HG03196 (cell line): ENCODE data around the gene PPP4R1.
"Not testable (repeated sequence)": the region's sequence is repeated elsewhere in the genome, so short reads cannot be mapped to it uniquely, and the experiment has no call there.

Experiments used
- ATAC-seq: cut with Tn5 transposase; IDR thresholded peaks from one replicate; pipeline ENCODE4 v1.9.1; 2021; ENCODE audit not compliant: unreplicated experiment

The PPP4R1 gene

DNA sequence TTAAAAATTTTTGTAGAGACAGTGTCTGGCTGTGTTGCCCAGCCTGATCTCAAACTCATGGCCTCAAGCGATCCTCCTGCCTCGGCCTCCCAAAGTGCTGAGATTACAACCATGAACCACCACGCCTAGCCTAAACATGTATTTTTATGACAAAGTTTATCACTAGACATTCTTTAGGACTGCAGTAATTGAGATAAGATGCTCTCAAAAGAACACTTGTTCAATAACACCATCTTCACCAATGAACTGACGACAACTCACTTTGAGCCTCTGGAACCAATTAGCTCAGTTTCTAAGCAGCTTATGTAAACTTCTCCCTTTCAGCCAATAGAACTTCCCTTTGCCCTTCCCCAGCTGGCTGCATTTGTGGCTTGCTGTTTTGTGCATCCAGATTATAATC, 15.3 kb upstream of the PPP4R1 start:
- no peak for ATAC-seq

DNA sequence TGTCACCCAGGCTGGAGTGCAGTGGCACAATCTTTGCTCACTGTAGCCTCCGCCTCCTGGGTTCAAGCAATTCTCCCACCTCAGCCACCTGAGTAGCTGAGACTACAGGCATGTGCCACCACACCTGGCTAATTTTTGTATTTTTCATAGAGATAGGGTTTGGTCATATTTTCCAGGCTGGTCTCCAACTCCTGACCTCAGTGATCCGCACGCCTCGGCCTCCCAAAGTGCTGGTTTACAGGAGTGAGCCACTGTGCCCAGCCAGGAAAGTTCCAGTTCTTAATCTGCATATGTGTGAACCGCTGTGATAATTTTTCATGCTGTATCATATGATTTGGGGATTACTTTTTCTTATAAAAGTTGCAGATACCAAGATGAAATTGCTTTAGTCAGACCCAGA, 14.6 kb upstream of the PPP4R1 start:
- no peak for ATAC-seq

- no peak for ATAC-seq
Measured at GRCh38 chr18:9627642-9628041, 13.3 kb upstream of the PPP4R1 start.

GRCh38 chr18:9619990-9620389, 5.6 kb upstream of the PPP4R1 start:
- no peak for ATAC-seq

- ATAC-seq, result no peak
Measured at GRCh38 chr18:9619545-9619944, 5.2 kb upstream of the PPP4R1 start.

DNA sequence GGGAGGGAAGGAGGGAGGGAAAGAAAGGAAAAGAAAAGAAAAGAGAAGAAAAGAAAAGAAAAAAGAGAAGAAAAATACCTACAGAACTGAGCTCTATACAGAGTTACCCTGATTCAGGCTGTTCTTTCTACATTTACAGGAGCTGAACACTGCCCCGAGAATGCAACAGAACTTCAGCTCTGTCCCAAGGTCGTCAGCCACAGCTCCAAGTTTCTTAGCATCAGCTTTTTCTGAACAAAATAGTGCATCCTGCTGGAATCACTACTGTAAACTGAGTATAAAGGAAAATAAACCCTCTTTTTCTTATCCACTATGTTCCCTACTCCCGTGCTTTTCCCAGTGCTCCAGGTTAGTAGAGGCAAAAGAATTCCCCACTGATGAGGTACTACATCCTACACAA, 4.7 kb upstream of the PPP4R1 start:
- ATAC-seq, result no peak

DNA sequence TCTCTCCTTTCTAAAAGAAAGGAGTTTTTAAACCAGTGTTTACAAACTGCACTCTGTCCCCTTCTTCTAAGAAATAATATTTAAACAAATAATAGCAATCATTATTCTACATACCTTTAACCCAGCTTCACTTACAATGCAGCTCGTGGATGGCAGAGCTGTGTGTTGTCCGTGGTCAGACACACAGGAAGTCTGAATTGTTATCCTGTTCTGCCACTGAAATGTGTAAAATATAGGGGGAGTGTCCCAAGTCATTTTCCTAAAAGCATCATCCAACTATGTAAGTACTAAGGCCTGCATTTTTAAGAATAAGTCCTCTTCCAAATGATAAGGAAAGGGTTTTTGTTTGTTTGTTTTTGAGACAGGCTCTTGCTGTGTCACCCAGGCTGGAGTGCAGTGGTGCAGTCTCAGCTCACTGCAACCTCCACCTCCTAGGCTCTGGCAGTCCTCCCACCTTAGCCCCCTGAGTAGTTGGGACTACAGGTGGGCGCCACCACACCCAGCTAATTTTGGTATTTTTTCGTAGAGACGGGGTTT, 2.7 kb upstream of the PPP4R1 start:
- ATAC-seq, result no peak

DNA sequence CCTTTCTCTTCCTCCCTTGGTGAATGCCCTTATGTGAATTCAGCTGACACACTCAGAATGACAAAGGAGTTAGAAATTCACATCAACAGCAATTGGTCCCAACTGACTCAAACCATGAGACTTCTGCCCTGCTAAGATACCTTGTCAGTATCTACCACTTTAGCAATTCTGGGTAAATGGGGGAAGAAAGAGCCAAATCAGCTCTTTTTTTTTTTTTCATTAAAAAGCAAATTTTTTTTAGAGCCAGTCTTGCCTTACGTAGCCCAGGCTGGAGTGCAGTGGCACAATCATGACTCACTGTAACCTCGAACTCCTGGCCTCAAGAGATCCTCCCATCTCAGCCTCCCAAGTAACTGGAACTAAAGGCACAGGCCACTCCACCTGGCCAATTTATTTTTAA, 1.7 kb upstream of the PPP4R1 start:
- ATAC-seq, result no peak

GRCh38 chr18:9615280-9615797, 980 bp upstream of the PPP4R1 start:
- ATAC-seq, result no peak

GRCh38 chr18:9613550-9614400, 584 bp downstream of the PPP4R1 start:
- peak; percentile 33 for ATAC-seq

- ATAC-seq, result no peak
Measured at GRCh38 chr18:9612977-9613376, 1.4 kb downstream of the PPP4R1 start.

DNA sequence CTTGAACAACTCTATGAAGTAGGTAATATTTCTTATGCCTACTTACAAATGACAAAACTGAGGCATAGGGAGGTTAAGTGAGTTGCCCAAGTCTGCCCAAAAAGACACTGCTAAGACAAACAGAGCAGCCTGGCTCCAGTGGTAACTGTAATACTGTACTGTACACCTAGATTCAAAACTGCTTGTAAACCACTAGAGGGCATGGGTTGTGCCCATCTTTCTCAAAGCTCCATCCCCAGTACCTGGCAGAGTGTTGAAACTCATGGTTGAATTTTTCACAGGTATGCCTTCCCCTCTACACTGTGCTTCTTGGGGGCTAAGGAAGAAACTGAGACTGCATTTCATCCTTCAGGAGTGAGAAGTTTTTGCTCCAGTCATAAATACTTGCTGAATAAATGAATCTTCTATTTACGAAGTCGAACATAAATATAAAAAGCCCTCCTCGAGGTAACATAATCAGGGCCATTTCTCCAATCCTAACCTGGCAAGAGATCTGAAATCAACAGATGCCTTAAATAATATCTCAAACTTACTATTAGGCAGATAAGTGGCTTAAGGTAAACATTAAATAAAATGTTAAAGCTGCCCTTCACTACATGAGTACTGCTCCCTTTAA, 2.0 kb downstream of the PPP4R1 start:
- ATAC-seq, result peak; percentile 54

- ATAC-seq, result no peak
Measured at GRCh38 chr18:9609190-9609589, 5.2 kb downstream of the PPP4R1 start.

DNA sequence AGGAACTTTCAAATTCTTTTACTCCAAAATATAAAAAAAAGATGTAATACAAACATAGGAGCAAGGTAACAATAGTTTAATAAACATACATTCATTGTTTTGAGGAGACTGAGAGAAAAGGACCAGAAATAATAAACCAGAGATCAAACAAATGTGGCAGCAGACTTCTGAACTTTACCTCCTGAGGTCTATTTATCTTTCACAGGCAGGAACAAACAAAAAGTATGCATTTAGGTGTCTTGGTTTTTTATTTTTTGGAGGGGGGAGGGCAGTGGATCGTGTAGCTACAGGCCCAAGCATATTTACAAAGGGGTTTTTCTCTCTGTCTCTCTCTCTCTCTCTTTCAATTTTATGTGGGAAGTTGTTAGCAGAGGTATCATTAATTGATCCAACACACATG, 5.6 kb downstream of the PPP4R1 start:
- no peak for ATAC-seq

DNA sequence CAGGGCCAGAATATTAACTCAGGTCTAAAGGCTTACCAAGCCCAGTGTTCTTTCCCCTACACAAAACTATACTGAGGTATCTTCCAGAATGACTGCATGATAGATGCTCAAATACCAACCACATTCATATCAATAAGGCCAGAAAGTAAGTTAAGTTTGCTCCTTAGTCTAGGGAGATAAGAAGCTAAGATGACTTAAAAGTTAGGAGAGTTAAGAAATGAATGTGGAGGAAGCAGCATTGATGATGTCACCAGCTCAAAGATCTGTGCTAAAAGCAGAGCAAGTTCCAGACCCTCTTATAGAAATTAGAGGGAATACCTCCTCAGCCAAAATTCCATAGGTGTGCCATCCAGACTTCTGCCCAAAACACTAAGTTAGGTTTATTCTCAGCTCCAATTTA, 6.1 kb downstream of the PPP4R1 start:
- no peak for ATAC-seq

DNA sequence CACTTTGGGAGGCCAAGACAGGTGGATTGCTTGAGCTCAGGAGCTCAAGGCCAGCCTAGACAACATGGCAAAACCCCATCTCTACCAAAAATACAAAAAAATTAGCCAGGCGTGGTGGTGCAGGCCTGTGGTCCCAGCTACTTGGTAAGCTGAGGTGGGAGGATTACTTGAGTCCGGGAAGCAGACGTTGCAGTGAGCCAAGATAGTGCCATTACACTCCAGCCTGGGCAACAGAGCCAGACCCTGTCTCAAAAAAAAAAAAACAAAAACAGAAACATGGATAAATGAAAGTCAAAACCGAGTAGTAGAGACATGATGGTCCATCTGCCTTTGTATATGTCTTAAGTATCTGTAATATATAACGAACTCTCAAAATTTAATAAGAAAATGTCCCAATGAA, 7.2 kb downstream of the PPP4R1 start:
- not testable (repeated sequence) for ATAC-seq

DNA sequence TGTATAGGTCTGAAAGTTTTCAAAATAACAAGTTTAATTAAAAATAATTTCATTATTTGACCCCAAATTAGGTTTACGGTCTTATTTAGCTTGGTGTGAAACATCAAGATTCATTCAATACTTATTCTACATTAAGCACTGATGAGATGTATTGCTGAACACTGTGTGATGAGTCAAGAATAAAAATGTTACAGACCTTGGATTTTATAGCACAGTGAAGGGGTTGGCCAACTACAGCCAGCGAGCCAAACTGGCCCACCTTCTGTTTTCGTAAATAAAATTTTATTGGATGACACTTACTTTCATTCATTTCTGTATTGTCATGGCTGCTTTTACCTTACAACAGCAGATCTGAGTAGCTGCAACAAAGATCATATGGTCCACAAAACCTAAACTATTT, 8.3 kb downstream of the PPP4R1 start:
- no peak for ATAC-seq

GRCh38 chr18:9604348-9604747, 10.0 kb downstream of the PPP4R1 start:
- ATAC-seq, result no peak

DNA sequence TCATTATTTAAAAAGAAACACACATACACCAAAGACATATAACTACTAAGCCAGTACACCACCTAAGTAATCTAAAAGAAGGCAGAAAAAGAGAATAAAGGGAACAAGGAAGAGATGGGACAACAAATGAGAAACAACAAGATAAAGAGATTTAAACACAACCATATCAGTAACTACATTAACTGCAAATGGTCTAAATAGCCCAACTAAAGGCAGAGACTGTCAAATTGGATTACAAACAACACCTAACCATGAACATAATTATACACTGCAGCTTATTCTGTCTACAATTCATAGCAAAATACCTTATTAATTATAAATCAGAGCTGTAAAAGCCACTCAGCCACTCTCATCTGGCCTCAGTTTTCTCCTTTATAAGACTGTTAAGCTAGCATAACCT, 15.0 kb downstream of the PPP4R1 start:
- no peak for ATAC-seq

DNA sequence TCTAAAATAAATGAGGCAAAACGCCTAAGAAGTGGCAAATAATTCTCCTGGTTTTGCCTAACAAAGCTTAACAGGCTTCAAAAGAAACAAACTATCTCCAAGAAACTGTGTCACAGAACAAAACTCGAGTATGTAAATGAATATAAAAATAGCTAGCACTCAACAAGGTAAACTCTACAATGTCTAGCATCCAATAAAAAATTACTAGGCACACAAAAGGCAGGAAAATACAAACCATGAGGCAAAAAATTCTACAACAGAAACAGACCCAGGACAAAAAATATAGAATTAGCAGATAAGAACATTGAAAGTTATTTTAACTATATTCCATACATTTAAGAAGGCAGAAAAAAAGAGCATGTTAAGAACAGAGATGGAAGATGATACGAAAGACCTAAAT, 16.8 kb downstream of the PPP4R1 start:
- ATAC-seq, result no peak

DNA sequence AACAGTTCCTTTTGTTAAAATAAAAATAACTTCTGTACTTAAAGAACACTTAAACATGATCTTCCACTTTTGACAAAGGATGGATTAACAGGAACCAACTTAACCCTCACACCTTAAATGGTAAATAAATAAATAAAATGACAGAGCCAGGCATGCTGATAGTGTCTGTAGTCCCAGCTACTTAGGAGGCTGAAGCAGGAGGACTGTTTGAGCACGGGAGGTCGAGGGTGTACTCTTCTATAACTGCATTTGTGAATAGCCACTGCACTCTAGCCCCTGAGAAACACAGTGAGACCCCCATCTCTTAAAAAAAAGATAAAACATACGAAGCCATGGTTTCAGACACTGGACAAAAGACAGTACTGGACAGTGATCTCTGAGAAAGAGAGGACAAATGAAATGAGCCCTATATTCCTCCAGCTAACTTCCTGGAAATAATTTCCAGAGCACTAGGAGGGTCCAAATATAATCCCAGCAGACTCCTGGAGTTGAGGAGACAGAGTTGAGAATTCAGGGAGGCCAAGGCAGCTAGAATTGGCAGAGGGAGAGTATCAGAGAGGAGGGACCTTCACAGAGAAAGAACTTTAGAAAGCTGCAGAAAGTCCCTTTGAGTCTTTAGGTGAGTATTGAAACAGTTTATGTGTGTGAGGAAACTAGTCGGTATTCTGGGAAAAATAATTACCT, 17.4 kb downstream of the PPP4R1 start:
- ATAC-seq, result no peak

GRCh38 chr18:9596226-9596625, 18.1 kb downstream of the PPP4R1 start:
- ATAC-seq, result no peak
